Activated CD8-positive, alpha-beta memory T cell treated with anti-CD3 and anti-CD28 coated beads, Interleukin-2, amount 50 U/mL, for 24 hours (primary cell): ENCODE data around the gene PDE8A.

Experiments
- DNase-seq: peaks from one replicate; pipeline ENCODE4 v3.0.0-alpha.2; 2020; ENCODE audit errors: extremely low read depth

Gene PDE8A

GRCh38 chr15:85088300-85088699 lies 106.6 kb downstream of the PDE8A start:
- DNase-seq = no peak

GRCh38 chr15:85089929-85090597 lies 108.4 kb downstream of the PDE8A start:
- DNase-seq = no peak

- DNase-seq = no peak
Measured at GRCh38 chr15:85091990-85092389, 110.3 kb downstream of the PDE8A start.

- no peak for DNase-seq
Measured at GRCh38 chr15:85094685-85095084, 113.0 kb downstream of the PDE8A start.

GRCh38 chr15:85095566-85095965 lies 113.9 kb downstream of the PDE8A start:
- no peak for DNase-seq

- no peak for DNase-seq
Measured at GRCh38 chr15:85097250-85097649, 115.6 kb downstream of the PDE8A start.

GRCh38 chr15:85097725-85098124 lies 116.1 kb downstream of the PDE8A start:
- no peak for DNase-seq

- no peak for DNase-seq
Measured at GRCh38 chr15:85099195-85099803, 117.6 kb downstream of the PDE8A start.

- DNase-seq = no peak
Measured at GRCh38 chr15:85100186-85100937, 118.7 kb downstream of the PDE8A start.

- DNase-seq = no peak
Measured at GRCh38 chr15:85104584-85104983, 122.9 kb downstream of the PDE8A start.

- DNase-seq = no peak
Measured at GRCh38 chr15:85108136-85108535, 126.5 kb downstream of the PDE8A start.

GRCh38 chr15:85109333-85109732 lies 127.7 kb downstream of the PDE8A start:
- DNase-seq = no peak

- no peak for DNase-seq
Measured at GRCh38 chr15:85112997-85113396, 131.3 kb downstream of the PDE8A start.

- no peak for DNase-seq
Measured at GRCh38 chr15:85114886-85115285, 133.2 kb downstream of the PDE8A start.

- no peak for DNase-seq
Measured at GRCh38 chr15:85116066-85116465, 134.4 kb downstream of the PDE8A start.

- DNase-seq = no peak
Measured at GRCh38 chr15:85116494-85116893, 134.8 kb downstream of the PDE8A start.

GRCh38 chr15:85116925-85117646 lies 135.4 kb downstream of the PDE8A start:
- no peak for DNase-seq

- DNase-seq = no peak
Measured at GRCh38 chr15:85118173-85118572, 136.5 kb downstream of the PDE8A start.

- no peak for DNase-seq
Measured at GRCh38 chr15:85118581-85118980, 136.9 kb downstream of the PDE8A start.

GRCh38 chr15:85120351-85121113 lies 138.9 kb downstream of the PDE8A start:
- DNase-seq = no peak

- DNase-seq = no peak
Measured at GRCh38 chr15:85124173-85124572, 142.5 kb downstream of the PDE8A start.
